HepG2 (cell line): ENCODE data around the gene CFAP300. TPM values are rescaled to one million over a fixed set of nuclear protein-coding genes. Genes with fewer than 3 reads are reported as not detected.

ENCODE experiments used
- DMTF1 ChIP-seq: sonication (generic); formaldehyde crosslinking; IDR thresholded peaks from 2 replicates; pipeline ENCODE4 v1.4.0; 2020; ENCODE audit warnings: mild to moderate bottlenecking, missing genetic modification reagents
- E2F1 ChIP-seq: sonication (generic); formaldehyde crosslinking; IDR thresholded peaks from 2 replicates; pipeline ENCODE4 v1.5.0; 2020; ENCODE audit warnings: missing genetic modification reagents
- FOSL1 ChIP-seq: sonication (generic); formaldehyde crosslinking; IDR thresholded peaks from 2 replicates; pipeline ENCODE4 v1.9.0; 2021; ENCODE audit warnings: missing genetic modification reagents, borderline replicate concordance
- GPBP1L1 ChIP-seq: sonication (generic); formaldehyde crosslinking; IDR thresholded peaks from 2 replicates; pipeline ENCODE4 v1.5.0; 2020; ENCODE audit warnings: mild to moderate bottlenecking, missing genetic modification reagents
- HMG20B ChIP-seq: conservative IDR thresholded peaks from 2 replicates; pipeline ENCODE4 v1.6.1; 2016; ENCODE audit warnings: missing genetic modification reagents, missing compliant biosample characterization
- JDP2 ChIP-seq: sonication (generic); formaldehyde crosslinking; IDR thresholded peaks from 2 replicates; pipeline ENCODE4 v1.8.1; 2022; ENCODE audit warnings: missing genetic modification reagents, borderline replicate concordance
- KMT2A ChIP-seq: sonication (generic); formaldehyde crosslinking; IDR thresholded peaks from 2 replicates; pipeline ENCODE4 v1.4.0; 2020; ENCODE audit warnings: missing genetic modification reagents
- MLXIP ChIP-seq: sonication (generic); formaldehyde crosslinking; IDR thresholded peaks from 2 replicates; pipeline ENCODE4 v1.9.0; 2021; ENCODE audit warnings: missing genetic modification reagents, borderline replicate concordance
- MTA1 ChIP-seq: sonication (generic); formaldehyde crosslinking; IDR thresholded peaks from 2 replicates; pipeline ENCODE4 v1.4.0; 2020; ENCODE audit warnings: missing genetic modification reagents, mild to moderate bottlenecking, borderline replicate concordance
- MXI1 ChIP-seq: IDR thresholded peaks from 3 replicates; pipeline ENCODE4 v1.6.1; 2012; ENCODE audit warnings: low read depth, low read length, inconsistent platforms, borderline replicate concordance
- NBN ChIP-seq: fragments of 450-650 bp; conservative IDR thresholded peaks from 2 replicates; pipeline ENCODE4 v1.6.1; 2017
- ZBTB33 ChIP-seq: sonication (generic); formaldehyde crosslinking; IDR thresholded peaks from 2 replicates; pipeline ENCODE4 v1.4.0; 2020; ENCODE audit warnings: missing genetic modification reagents
- ZNF224 ChIP-seq: sonication (generic); formaldehyde crosslinking; IDR thresholded peaks from 2 replicates; pipeline ENCODE4 v1.5.0; 2020; ENCODE audit warnings: mild to moderate bottlenecking, missing genetic modification reagents
- ZNF354B ChIP-seq: sonication (generic); formaldehyde crosslinking; IDR thresholded peaks from 2 replicates; pipeline ENCODE4 v1.8.0; 2022; ENCODE audit warnings: mild to moderate bottlenecking, missing genetic modification reagents
- polyA plus RNA-seq, 8 experiments: library from polyadenylated mRNA; depleted of rRNA in 3 of 8; stranded (reverse) in 7 of 8; unstranded in 1 of 8; fragments of >200 nt; fragmentation: Illumina TruSeq in 4 of 8; extraction: Trizol in 4 of 8; gene quantifications; 2 replicates each; pipeline versions ENCODE4 v1.2.1 to v1.2.3, GENCODE V29; 2011 to 2016; ENCODE audit warnings: low read depth in 4 of 8, missing spikeins in 1 of 8, mixed read lengths in 1 of 8; ENCODE audit not compliant: insufficient read depth in 1 of 8
- total RNA-seq, 5 experiments: library from RNA; depleted of rRNA; stranded (reverse); fragments of >200 nt; fragmentation: Illumina TruSeq; extraction: Trizol; gene quantifications; 2 replicates each; pipeline ENCODE4 v1.2.3, GENCODE V29; 2016; ENCODE audit warnings: low read depth in 1 of 5
- TF ChIP-seq, protein P1 (sequence below): sonication (generic); formaldehyde crosslinking; IDR thresholded peaks from 2 replicates; pipeline ENCODE4 v1.5.1; 2020; ENCODE audit warnings: missing genetic modification reagents, mild to moderate bottlenecking, borderline replicate concordance

CFAP300 gene
- total and polyA plus RNA-seq, 2 of the 13 experiments (the other 11 are each of a cell fraction or from before 2014, with no cell fraction given) = not detected

- no peak for TF ChIP-seq JDP2 (CRISPR knock-in tag)
- TF ChIP-seq ZNF354B (CRISPR knock-in tag) = no peak
- peak; percentile 63; the same call in 1 of the 2 replicates for TF ChIP-seq HMG20B
- no peak for TF ChIP-seq KMT2A (CRISPR knock-in tag)
- TF ChIP-seq ZNF224 (CRISPR knock-in tag) = no peak
- no peak for TF ChIP-seq MTA1
- TF ChIP-seq MXI1 = no peak
- TF ChIP-seq DMTF1 (CRISPR knock-in tag) = no peak
- TF ChIP-seq NBN = no peak
- no peak for TF ChIP-seq FOSL1 (CRISPR knock-in tag)
- TF ChIP-seq MLXIP (CRISPR knock-in tag) = no peak
- TF ChIP-seq GPBP1L1 (CRISPR knock-in tag) = no peak
- TF ChIP-seq ZBTB33 (CRISPR knock-in tag) = no peak
- TF ChIP-seq E2F1 (CRISPR knock-in tag) = no peak
- TF ChIP-seq, protein P1, sequence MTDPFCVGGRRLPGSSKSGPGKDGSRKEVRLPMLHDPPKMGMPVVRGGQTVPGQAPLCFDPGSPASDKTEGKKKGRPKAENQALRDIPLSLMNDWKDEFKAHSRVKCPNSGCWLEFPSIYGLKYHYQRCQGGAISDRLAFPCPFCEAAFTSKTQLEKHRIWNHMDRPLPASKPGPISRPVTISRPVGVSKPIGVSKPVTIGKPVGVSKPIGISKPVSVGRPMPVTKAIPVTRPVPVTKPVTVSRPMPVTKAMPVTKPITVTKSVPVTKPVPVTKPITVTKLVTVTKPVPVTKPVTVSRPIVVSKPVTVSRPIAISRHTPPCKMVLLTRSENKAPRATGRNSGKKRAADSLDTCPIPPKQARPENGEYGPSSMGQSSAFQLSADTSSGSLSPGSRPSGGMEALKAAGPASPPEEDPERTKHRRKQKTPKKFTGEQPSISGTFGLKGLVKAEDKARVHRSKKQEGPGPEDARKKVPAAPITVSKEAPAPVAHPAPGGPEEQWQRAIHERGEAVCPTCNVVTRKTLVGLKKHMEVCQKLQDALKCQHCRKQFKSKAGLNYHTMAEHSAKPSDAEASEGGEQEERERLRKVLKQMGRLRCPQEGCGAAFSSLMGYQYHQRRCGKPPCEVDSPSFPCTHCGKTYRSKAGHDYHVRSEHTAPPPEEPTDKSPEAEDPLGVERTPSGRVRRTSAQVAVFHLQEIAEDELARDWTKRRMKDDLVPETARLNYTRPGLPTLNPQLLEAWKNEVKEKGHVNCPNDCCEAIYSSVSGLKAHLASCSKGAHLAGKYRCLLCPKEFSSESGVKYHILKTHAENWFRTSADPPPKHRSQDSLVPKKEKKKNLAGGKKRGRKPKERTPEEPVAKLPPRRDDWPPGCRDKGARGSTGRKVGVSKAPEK = no peak
Observed at GRCh38 chr11:102006835-102007566, 40.2 kb upstream of the CFAP300 start (continued).
